Epithelial cell of alveolus of lung (primary cell): ENCODE data around the gene PRAMEF14. TPM values are rescaled to one million over a fixed set of nuclear protein-coding genes. Genes with fewer than 3 reads are reported as not detected.

Experiments used
- total RNA-seq: library from RNA; depleted of rRNA; stranded (reverse); fragments of >200 nt; gene quantifications from 2 replicates; pipeline ENCODE4 v1.2.1, GENCODE V29; 2015

Gene PRAMEF14
- total RNA-seq: not detected in 2 replicates

GRCh38 chr1:13347034-13347433 is at the start of gene PRAMEF14:
PRAMEF14 (minus strand) TSS chr1:13347134; CDS start chr1:13345314, 1,820 bp downstream.

GRCh38 chr1:13389332-13389731 is 42.4 kb upstream of the PRAMEF14 start, which contains the start of gene PRAMEF17:
PRAMEF17 (plus strand) TSS chr1:13389632; CDS start chr1:13389658, 26 bp downstream.

GRCh38 chr1:13315281-13315680 is 31.7 kb downstream of the PRAMEF14 start, which contains the start of gene PRAMEF15:
PRAMEF15 (plus strand) TSS chr1:13315581; CDS start chr1:13318408, 2,827 bp downstream.

GRCh38 chr1:13303239-13303638 is 43.7 kb downstream of the PRAMEF14 start, which contains the start of gene PRAMEF33:
PRAMEF33 (plus strand) TSS chr1:13303539; CDS start chr1:13305955, 2,416 bp downstream.

Other genes with a start within 250 kb of the PRAMEF14 start
- gene HNRNPCL2, start 230.3 kb downstream of the PRAMEF14 start, total RNA-seq: not detected in 2 replicates
- gene PRAMEF26, start 191.1 kb downstream of the PRAMEF14 start, total RNA-seq: not detected in 2 replicates
- gene HNRNPCL4, start 181.5 kb downstream of the PRAMEF14 start, total RNA-seq: not detected in 2 replicates
- gene PRAMEF9, start 175.3 kb downstream of the PRAMEF14 start, total RNA-seq: not detected in 2 replicates
- gene PRAMEF13, start 145.7 kb downstream of the PRAMEF14 start, total RNA-seq: not detected in 2 replicates
- gene PRAMEF18, start 121.0 kb downstream of the PRAMEF14 start, total RNA-seq: not detected in 2 replicates
- gene PRAMEF5, start 92.9 kb downstream of the PRAMEF14 start, total RNA-seq: not detected in 2 replicates
- not detected in 2 replicates for gene PRAMEF8, start 62.0 kb downstream of the PRAMEF14 start, total RNA-seq
- gene PRAMEF33, start 43.6 kb downstream of the PRAMEF14 start, total RNA-seq: not detected in 2 replicates
- gene PRAMEF15, start 31.6 kb downstream of the PRAMEF14 start, total RNA-seq: not detected in 2 replicates
- gene PRAMEF19, start 24.8 kb upstream of the PRAMEF14 start, total RNA-seq: not detected in 2 replicates
- not detected in 2 replicates for gene PRAMEF17, start 42.5 kb upstream of the PRAMEF14 start, total RNA-seq
- not detected in 2 replicates for gene PRAMEF20, start 63.3 kb upstream of the PRAMEF14 start, total RNA-seq
- 0.39 TPM in 1 of 2 replicates, not detected in the other for gene LRRC38, start 166.9 kb upstream of the PRAMEF14 start, total RNA-seq
- gene PDPN, start 236.7 kb upstream of the PRAMEF14 start, total RNA-seq: 15.3 and 18.2 TPM in 2 replicates